Neural progenitor cell (in vitro differentiated cells): Measurements from ENCODE around the gene CD58. TPM values are rescaled to one million over a fixed set of nuclear protein-coding genes. Genes with fewer than 3 reads are reported as not detected.

Source experiments
- DNase-seq: peaks from one replicate; pipeline ENCODE4 v3.0.0-alpha.2; 2016; ENCODE audit warnings: low spot score
- H2AFZ ChIP-seq: fragments of 200-600 bp; sonication (generic); replicated peaks from 2 replicates; pipeline ENCODE4 v1.6.1; 2016; ENCODE audit warnings: antibody characterized with exemption
- H3F3A ChIP-seq: fragments of 200-600 bp; sonication (generic); 2 replicates; pipeline ENCODE4 v1.6.1; 2016; ENCODE audit warnings: antibody characterized with exemption, low read depth
- H3K27ac ChIP-seq: fragments of 200-600 bp; sonication (generic); 2 replicates; pipeline ENCODE4 v1.5.1; 2016; ENCODE audit warnings: mild to moderate bottlenecking
- H3K27me3 ChIP-seq: fragments of 200-600 bp; sonication (generic); 2 replicates; pipeline ENCODE4 v1.6.1; 2016; ENCODE audit warnings: mild to moderate bottlenecking, moderate library complexity
- H3K36me3 ChIP-seq: fragments of 200-600 bp; sonication (generic); 2 replicates; pipeline ENCODE4 v1.5.1; 2016
- H3K4me1 ChIP-seq: fragments of 200-600 bp; sonication (generic); 2 replicates; pipeline ENCODE4 v1.6.1; 2016; ENCODE audit warnings: mixed run types
- H3K4me2 ChIP-seq: fragments of 200-600 bp; sonication (generic); 2 replicates; pipeline ENCODE4 v1.6.1; 2016
- H3K4me3 ChIP-seq: fragments of 200-600 bp; sonication (generic); 2 replicates; pipeline ENCODE4 v1.5.1; 2016
- H3K79me2 ChIP-seq: fragments of 200-600 bp; sonication (generic); 2 replicates; pipeline ENCODE4 v1.6.1; 2016; ENCODE audit warnings: low read depth
- H3K9ac ChIP-seq: fragments of 200-600 bp; sonication (generic); 2 replicates; pipeline ENCODE4 v1.6.1; 2016
- H3K9me3 ChIP-seq: fragments of 200-600 bp; sonication (generic); 2 replicates; pipeline ENCODE4 v1.5.1; 2016; ENCODE audit warnings: low read depth
- H4K20me1 ChIP-seq: fragments of 200-600 bp; sonication (generic); 2 replicates; pipeline ENCODE4 v1.6.1; 2016; ENCODE audit warnings: low read depth
- H3K27ac Mint-ChIP-seq: 3 replicates; pipeline ENCODE4 v1.8.0; 2021; ENCODE audit warnings: mixed read lengths
- H3K27me3 Mint-ChIP-seq: 2 replicates; pipeline ENCODE4 v1.8.0; 2022; ENCODE audit warnings: low read depth, mild to moderate bottlenecking, inconsistent platforms, moderate library complexity, mixed read lengths; ENCODE audit not compliant: insufficient read depth
- H3K36me3 Mint-ChIP-seq: 3 replicates; pipeline ENCODE4 v1.8.0; 2021; ENCODE audit warnings: mixed read lengths
- H3K4me1 Mint-ChIP-seq: 3 replicates; pipeline ENCODE4 v1.8.0; 2021; ENCODE audit warnings: mixed read lengths
- H3K4me3 Mint-ChIP-seq: 3 replicates; pipeline ENCODE4 v1.8.0; 2021; ENCODE audit warnings: mild to moderate bottlenecking, moderate library complexity, mixed read lengths
- H3K9me3 Mint-ChIP-seq: 3 replicates; pipeline ENCODE4 v1.8.0; 2020; ENCODE audit warnings: mixed read lengths
- EZH2 ChIP-seq: fragments of 200-600 bp; sonication (generic); IDR thresholded peaks from 2 replicates; pipeline ENCODE4 v1.6.1; 2017; ENCODE audit warnings: antibody characterized with exemption, mild to moderate bottlenecking, moderate library complexity
- EZH2phosphoT487 ChIP-seq: fragments of 200-600 bp; sonication (generic); IDR thresholded peaks from 2 replicates; pipeline ENCODE4 v1.6.1; 2017; ENCODE audit warnings: antibody characterized with exemption
- total RNA-seq: library from RNA; depleted of rRNA; stranded (reverse); fragments of >200 nt; gene quantifications from 2 replicates; pipeline ENCODE4 v1.2.3, GENCODE V29; 2015; ENCODE audit warnings: low replicate concordance
- TF ChIP-seq, protein P1 (sequence below): fragments of 200-600 bp; sonication (generic); IDR thresholded peaks from 2 replicates; pipeline ENCODE4 v1.5.1; 2017; ENCODE audit warnings: antibody characterized with exemption, mild to moderate bottlenecking

Gene CD58
- total RNA-seq, 1 donor from 2014 or later, result 14.6 TPM

DNA sequence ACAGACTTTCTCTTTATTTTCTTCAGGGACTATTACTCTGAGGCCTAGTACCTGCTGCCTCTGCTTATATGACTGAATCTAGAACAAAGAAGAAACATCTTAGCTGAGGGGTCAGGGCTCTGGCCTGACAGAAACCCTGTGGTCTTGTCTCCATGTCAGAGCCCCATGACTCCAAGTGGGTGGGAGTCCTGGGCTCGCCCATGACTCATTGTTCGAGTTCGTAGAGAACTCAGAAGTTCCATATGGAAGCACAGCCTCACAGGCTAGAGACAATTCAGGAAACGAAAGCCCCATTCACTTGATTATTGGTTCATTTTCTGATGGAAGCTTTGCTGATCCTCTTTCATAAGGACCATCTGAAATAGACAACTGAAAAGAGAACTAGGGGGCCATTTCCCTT lies 73.2 kb downstream of the CD58 start:
- no peaks in the 10 kb centered on the region for H3K9me3 ChIP-seq
- peaks cover 20% of the 10 kb centered on the region for H3K4me1 Mint-ChIP-seq
- H3F3A ChIP-seq, result peaks cover 9% of the 10 kb centered on the region
- no peak overlapping the region for H3K27ac ChIP-seq
- H3K4me3 Mint-ChIP-seq, result no peak overlapping the region
- DNase-seq, result no peak
- no peak for TF ChIP-seq EZH2
- H2AFZ ChIP-seq, result no peak overlapping the region
- no peaks in the 10 kb centered on the region for H4K20me1 ChIP-seq
- H3K79me2 ChIP-seq, result no peaks in the 10 kb centered on the region
- H3K36me3 Mint-ChIP-seq, result no peaks in the 10 kb centered on the region
- no peak overlapping the region for H3K4me2 ChIP-seq
- no peaks in the 10 kb centered on the region for H3K36me3 ChIP-seq
- peaks cover 22% of the 10 kb centered on the region for H3K4me1 ChIP-seq
- no peak overlapping the region for H3K9ac ChIP-seq
- no peaks in the 10 kb centered on the region for H3K27me3 ChIP-seq
- H3K9me3 Mint-ChIP-seq, result no peaks in the 10 kb centered on the region
- no peak overlapping the region for H3K4me3 ChIP-seq
- H3K27ac Mint-ChIP-seq, result peak overlapping the region; percentile 80
- peaks cover 5% of the 10 kb centered on the region for H3K27me3 Mint-ChIP-seq

DNA sequence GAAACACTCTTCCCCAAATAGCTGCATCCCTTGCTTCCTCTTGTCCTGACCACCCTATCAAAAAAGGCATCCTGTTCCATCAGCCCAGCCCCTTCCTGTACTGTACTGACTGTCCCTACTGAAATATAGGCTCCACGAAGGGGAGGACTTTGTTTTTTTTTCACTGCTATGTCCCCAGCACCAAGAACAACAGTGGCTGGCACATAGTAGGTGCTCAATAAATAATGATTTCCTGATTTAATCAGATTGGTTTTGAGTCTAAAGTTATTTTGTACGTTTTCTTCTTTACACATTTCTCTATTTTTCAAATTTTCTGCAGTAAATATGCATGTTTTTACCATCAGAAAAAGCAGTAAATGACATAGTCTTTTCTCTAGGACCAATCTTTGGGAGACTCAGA lies 73.9 kb downstream of the CD58 start:
- H3K9me3 Mint-ChIP-seq, result no peaks in the 10 kb centered on the region
- no peaks in the 10 kb centered on the region for H3K79me2 ChIP-seq
- no peak overlapping the region for H3K4me3 Mint-ChIP-seq
- peaks cover 7% of the 10 kb centered on the region for H3K27me3 Mint-ChIP-seq
- H3K27ac ChIP-seq, result no peak overlapping the region
- H3K9ac ChIP-seq, result no peak overlapping the region
- no peaks in the 10 kb centered on the region for H3K9me3 ChIP-seq
- no peak overlapping the region for H3K4me2 ChIP-seq
- no peak overlapping the region for H2AFZ ChIP-seq
- DNase-seq, result no peak
- H3K36me3 ChIP-seq, result no peaks in the 10 kb centered on the region
- H3K4me1 ChIP-seq, result peaks cover 22% of the 10 kb centered on the region
- H3K27ac Mint-ChIP-seq, result no peak overlapping the region
- no peak for TF ChIP-seq EZH2phosphoT487
- TF ChIP-seq, protein P1, sequence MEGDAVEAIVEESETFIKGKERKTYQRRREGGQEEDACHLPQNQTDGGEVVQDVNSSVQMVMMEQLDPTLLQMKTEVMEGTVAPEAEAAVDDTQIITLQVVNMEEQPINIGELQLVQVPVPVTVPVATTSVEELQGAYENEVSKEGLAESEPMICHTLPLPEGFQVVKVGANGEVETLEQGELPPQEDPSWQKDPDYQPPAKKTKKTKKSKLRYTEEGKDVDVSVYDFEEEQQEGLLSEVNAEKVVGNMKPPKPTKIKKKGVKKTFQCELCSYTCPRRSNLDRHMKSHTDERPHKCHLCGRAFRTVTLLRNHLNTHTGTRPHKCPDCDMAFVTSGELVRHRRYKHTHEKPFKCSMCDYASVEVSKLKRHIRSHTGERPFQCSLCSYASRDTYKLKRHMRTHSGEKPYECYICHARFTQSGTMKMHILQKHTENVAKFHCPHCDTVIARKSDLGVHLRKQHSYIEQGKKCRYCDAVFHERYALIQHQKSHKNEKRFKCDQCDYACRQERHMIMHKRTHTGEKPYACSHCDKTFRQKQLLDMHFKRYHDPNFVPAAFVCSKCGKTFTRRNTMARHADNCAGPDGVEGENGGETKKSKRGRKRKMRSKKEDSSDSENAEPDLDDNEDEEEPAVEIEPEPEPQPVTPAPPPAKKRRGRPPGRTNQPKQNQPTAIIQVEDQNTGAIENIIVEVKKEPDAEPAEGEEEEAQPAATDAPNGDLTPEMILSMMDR, result no peak
- TF ChIP-seq EZH2, result no peak
- no peaks in the 10 kb centered on the region for H3K27me3 ChIP-seq
- no peaks in the 10 kb centered on the region for H3K36me3 Mint-ChIP-seq
- H3K4me3 ChIP-seq, result no peak overlapping the region
- peaks cover 28% of the 10 kb centered on the region for H3K4me1 Mint-ChIP-seq
- no peaks in the 10 kb centered on the region for H4K20me1 ChIP-seq
- H3F3A ChIP-seq, result peaks cover 9% of the 10 kb centered on the region

DNA sequence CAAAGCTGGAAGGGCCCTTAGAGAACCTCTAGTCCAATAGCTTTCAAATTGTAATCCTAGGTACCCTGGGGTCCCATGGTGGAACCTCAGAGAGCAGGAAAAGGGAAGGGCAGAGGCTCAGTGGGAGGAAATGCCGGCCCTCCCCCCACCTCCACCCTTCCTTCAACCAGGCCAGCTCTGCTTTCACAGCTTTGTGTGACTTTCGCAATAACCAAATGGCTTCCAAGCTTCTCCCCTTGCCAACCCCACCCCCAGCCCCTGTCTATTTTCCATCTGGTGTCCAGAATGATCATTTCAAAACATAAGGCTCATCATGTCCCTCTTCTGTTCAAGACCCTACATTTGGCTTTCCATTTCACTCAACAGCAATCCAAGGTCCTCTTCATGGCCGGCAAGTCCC lies 74.4 kb downstream of the CD58 start:
- H2AFZ ChIP-seq, result no peak overlapping the region
- Mint-ChIP-seq H3K4me1 (peaks cover 30% of the 10 kb centered on the region), H3K27ac (no peak overlapping the region), H3K36me3 (no peaks in the 10 kb centered on the region), H3K27me3 (peaks cover 7% of the 10 kb centered on the region), H3K4me3 (no peak overlapping the region), H3K9me3 (no peaks in the 10 kb centered on the region)
- H3K9ac ChIP-seq, result no peak overlapping the region
- no peaks in the 10 kb centered on the region for H3K36me3 ChIP-seq
- H3K27ac ChIP-seq, result no peak overlapping the region
- no peaks in the 10 kb centered on the region for H3K27me3 ChIP-seq
- no peaks in the 10 kb centered on the region for H4K20me1 ChIP-seq
- no peaks in the 10 kb centered on the region for H3K9me3 ChIP-seq
- no peak for DNase-seq
- peaks cover 22% of the 10 kb centered on the region for H3K4me1 ChIP-seq
- no peaks in the 10 kb centered on the region for H3K79me2 ChIP-seq
- H3F3A ChIP-seq, result peaks cover 9% of the 10 kb centered on the region
- no peak overlapping the region for H3K4me3 ChIP-seq
- H3K4me2 ChIP-seq, result no peak overlapping the region
- no peak for TF ChIP-seq EZH2
- TF ChIP-seq, protein P1, result no peak
- no peak for TF ChIP-seq EZH2phosphoT487

DNA sequence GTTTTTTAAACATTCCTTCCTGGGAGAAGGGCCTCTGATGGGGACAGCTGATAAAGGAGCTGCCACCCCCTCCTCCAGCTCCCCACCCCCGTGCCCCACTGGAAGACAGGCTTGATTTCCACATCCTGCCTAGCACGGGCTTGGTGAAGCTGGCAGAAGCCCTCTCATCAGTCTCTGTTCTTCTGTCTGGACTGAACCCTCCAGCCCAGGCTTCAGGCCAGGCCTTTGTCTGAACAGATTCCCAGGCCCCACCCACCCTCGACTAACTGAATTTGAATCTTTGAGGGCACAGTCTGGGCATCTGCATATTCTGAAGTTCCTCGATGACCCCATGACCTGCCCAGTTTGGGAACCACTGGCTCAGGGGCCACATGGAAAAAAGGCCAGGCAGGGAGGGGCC lies 75.3 kb downstream of the CD58 start:
- Histone ChIP-seq H3K9me3 (no peaks in the 10 kb centered on the region), H2AFZ (peak overlapping the region; percentile 34), H3K27me3 (no peaks in the 10 kb centered on the region), H3K4me1 (peaks cover 22% of the 10 kb centered on the region), H4K20me1 (no peaks in the 10 kb centered on the region), H3K36me3 (no peaks in the 10 kb centered on the region), H3K4me2 (peak overlapping the region; percentile 54), H3F3A (peaks cover 9% of the 10 kb centered on the region), H3K79me2 (no peaks in the 10 kb centered on the region), H3K4me3 (no peak overlapping the region), H3K9ac (no peak overlapping the region), H3K27ac (no peak overlapping the region)
- no peaks in the 10 kb centered on the region for H3K9me3 Mint-ChIP-seq
- H3K4me3 Mint-ChIP-seq, result no peak overlapping the region
- TF ChIP-seq, protein P1, result no peak
- no peak for TF ChIP-seq EZH2
- TF ChIP-seq EZH2phosphoT487, result no peak
- DNase-seq, result no peak
- no peaks in the 10 kb centered on the region for H3K36me3 Mint-ChIP-seq
- peaks cover 7% of the 10 kb centered on the region for H3K27me3 Mint-ChIP-seq
- H3K27ac Mint-ChIP-seq, result no peak overlapping the region
- peaks cover 30% of the 10 kb centered on the region for H3K4me1 Mint-ChIP-seq
